MM.1S (cell line): ENCODE results near the gene TRMT1L.

Experiments used
- DNase-seq: peaks from one replicate; pipeline ENCODE4 v3.0.0-alpha.2; 2015
- H2AFZ ChIP-seq: fragments of 300-600 bp; sonication (generic); 2 replicates; pipeline ENCODE4 v1.6.0; 2016; ENCODE audit warnings: antibody characterized with exemption, low read length
- H3F3A ChIP-seq: fragments of 300-600 bp; sonication (generic); 2 replicates; pipeline ENCODE4 v1.6.1; 2016; ENCODE audit warnings: mild to moderate bottlenecking, antibody characterized with exemption, low read length, moderate library complexity, mixed read lengths; ENCODE audit not compliant: insufficient read depth
- H3K27ac ChIP-seq: fragments of 300-600 bp; sonication (generic); 2 replicates; pipeline ENCODE4 v1.5.1; 2016; ENCODE audit warnings: mild to moderate bottlenecking, low read length
- H3K27me3 ChIP-seq: fragments of 300-600 bp; sonication (generic); replicated peaks from 2 replicates; pipeline ENCODE4 v1.6.0; 2016; ENCODE audit warnings: low read length; ENCODE audit not compliant: insufficient read depth
- H3K36me3 ChIP-seq: fragments of 300-600 bp; sonication (generic); replicated peaks from 2 replicates; pipeline ENCODE4 v1.6.1; 2016; ENCODE audit warnings: mild to moderate bottlenecking, low read length, mixed read lengths; ENCODE audit not compliant: insufficient read depth
- H3K4me1 ChIP-seq: fragments of 300-600 bp; sonication (generic); 2 replicates; pipeline ENCODE4 v1.6.1; 2016; ENCODE audit warnings: low read length, mixed read lengths
- H3K4me2 ChIP-seq: fragments of 300-600 bp; sonication (generic); 2 replicates; pipeline ENCODE4 v1.6.0; 2016; ENCODE audit warnings: low read depth, low read length
- H3K4me3 ChIP-seq: fragments of 300-600 bp; sonication (generic); 2 replicates; pipeline ENCODE4 v1.5.1; 2016; ENCODE audit warnings: low read length, mixed read lengths
- H3K79me2 ChIP-seq: fragments of 300-600 bp; sonication (generic); 2 replicates; pipeline ENCODE4 v1.6.1; 2016; ENCODE audit warnings: mixed run types, low read length, mixed read lengths
- H3K9ac ChIP-seq: fragments of 300-600 bp; sonication (generic); 2 replicates; pipeline ENCODE4 v1.6.1; 2016; ENCODE audit warnings: low read length, mixed read lengths
- H3K9me2 ChIP-seq: fragments of 300-600 bp; sonication (generic); replicated peaks from 2 replicates; pipeline ENCODE4 v1.6.1; 2016; ENCODE audit warnings: mild to moderate bottlenecking, low read length, mixed read lengths; ENCODE audit not compliant: insufficient read depth
- H3K9me3 ChIP-seq: fragments of 300-600 bp; sonication (generic); replicated peaks from 2 replicates; pipeline ENCODE4 v1.6.1; 2016; ENCODE audit warnings: mild to moderate bottlenecking, low read length, mixed read lengths; ENCODE audit not compliant: insufficient read depth
- H4K20me1 ChIP-seq: fragments of 300-600 bp; sonication (generic); 2 replicates; pipeline ENCODE4 v1.6.1; 2016; ENCODE audit warnings: mild to moderate bottlenecking, low read length, moderate library complexity, mixed read lengths; ENCODE audit not compliant: insufficient read depth
- EZH2 ChIP-seq: fragments of 300-600 bp; sonication (generic); optimal IDR thresholded peaks from 2 replicates; pipeline ENCODE3; 2017; ENCODE audit warnings: low read depth, mild to moderate bottlenecking, antibody characterized with exemption, low read length, mixed read lengths
- EZH2phosphoT487 ChIP-seq: fragments of 300-600 bp; sonication (generic); IDR thresholded peaks from 2 replicates; pipeline ENCODE4 v1.6.1; 2018; ENCODE audit warnings: antibody characterized with exemption, low read length
- TF ChIP-seq, protein P1 (sequence below): fragments of 300-600 bp; sonication (generic); IDR thresholded peaks from 2 replicates; pipeline ENCODE4 v1.5.1; 2016; ENCODE audit warnings: antibody characterized with exemption, low read length, mixed read lengths

TRMT1L gene

DNA sequence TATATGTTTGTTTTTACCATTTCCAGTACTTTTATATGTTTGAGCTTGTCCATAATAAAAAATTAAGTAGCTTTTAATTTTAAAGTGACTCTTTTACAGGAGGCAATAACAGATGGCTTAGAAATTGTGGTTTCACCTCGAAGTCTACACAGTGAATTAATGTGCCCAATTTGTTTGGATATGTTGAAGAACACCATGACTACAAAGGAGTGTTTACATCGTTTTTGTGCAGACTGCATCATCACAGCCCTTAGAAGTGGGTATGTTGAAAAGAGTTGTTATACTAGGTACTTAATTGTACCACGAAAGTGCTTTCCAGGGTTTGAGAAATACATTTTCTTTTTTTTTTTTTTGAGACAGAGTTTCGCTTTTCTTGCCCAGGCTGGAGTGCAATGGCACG lies 65.3 kb downstream of the TRMT1L start:
- Histone ChIP-seq H3K9ac (no peak overlapping the region), H3K36me3 (no peaks in the 10 kb centered on the region), H3K9me3 (no peaks in the 10 kb centered on the region), H3K27me3 (no peaks in the 10 kb centered on the region), H3K79me2 (no peaks in the 10 kb centered on the region), H3K4me2 (no peak overlapping the region), H3K27ac (no peak overlapping the region), H3K9me2 (no peaks in the 10 kb centered on the region), H3K4me3 (no peak overlapping the region), H2AFZ (no peak overlapping the region), H3F3A (no peaks in the 10 kb centered on the region), H3K4me1 (no peaks in the 10 kb centered on the region), H4K20me1 (no peaks in the 10 kb centered on the region)
- no peak for DNase-seq
- TF ChIP-seq EZH2phosphoT487 (no peak), EZH2 (no peak)
- TF ChIP-seq, protein P1, sequence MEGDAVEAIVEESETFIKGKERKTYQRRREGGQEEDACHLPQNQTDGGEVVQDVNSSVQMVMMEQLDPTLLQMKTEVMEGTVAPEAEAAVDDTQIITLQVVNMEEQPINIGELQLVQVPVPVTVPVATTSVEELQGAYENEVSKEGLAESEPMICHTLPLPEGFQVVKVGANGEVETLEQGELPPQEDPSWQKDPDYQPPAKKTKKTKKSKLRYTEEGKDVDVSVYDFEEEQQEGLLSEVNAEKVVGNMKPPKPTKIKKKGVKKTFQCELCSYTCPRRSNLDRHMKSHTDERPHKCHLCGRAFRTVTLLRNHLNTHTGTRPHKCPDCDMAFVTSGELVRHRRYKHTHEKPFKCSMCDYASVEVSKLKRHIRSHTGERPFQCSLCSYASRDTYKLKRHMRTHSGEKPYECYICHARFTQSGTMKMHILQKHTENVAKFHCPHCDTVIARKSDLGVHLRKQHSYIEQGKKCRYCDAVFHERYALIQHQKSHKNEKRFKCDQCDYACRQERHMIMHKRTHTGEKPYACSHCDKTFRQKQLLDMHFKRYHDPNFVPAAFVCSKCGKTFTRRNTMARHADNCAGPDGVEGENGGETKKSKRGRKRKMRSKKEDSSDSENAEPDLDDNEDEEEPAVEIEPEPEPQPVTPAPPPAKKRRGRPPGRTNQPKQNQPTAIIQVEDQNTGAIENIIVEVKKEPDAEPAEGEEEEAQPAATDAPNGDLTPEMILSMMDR, result no peak

DNA sequence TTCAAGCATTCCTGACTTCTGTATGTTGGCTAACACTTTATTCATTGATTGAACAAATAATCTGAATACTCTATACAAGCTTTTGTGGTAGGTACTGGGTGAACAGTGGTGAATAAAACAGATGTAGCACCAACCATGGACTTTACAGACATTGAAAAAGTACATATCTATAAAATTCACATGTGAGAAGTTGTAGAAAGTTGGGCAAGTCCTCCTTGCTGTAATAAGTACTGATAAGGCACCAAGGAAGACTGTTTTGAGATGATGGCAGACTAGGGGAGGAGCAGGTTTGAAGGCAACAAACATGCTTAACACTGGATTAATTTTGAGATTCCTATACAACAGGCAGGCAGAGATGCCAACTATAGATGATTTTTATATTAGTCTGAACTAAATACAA lies 69.0 kb downstream of the TRMT1L start:
- H3K79me2 ChIP-seq, result no peaks in the 10 kb centered on the region

DNA sequence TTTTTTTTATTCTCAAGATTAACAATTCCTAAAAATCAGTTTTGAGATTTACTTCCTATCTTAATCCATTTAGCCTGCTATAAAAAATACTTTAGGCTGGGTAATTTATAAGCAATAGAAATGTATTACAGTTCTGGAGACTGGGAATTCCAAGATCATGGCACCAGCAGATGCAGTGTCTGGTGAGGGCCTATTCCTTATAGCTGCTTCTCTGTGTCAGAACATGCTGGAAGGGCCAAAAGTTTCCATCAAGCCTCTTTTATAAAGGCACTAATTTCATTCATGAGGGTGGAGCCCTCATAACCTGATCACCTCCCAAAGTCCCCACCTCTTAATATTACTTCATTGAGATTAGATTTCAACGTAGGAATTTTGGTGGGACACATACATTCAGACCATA lies 69.7 kb downstream of the TRMT1L start:
- Histone ChIP-seq H3K27me3 (no peaks in the 10 kb centered on the region), H3K9ac (no peak overlapping the region), H4K20me1 (no peaks in the 10 kb centered on the region), H3K9me2 (no peaks in the 10 kb centered on the region), H3K4me2 (no peak overlapping the region), H3F3A (no peaks in the 10 kb centered on the region), H3K4me1 (no peaks in the 10 kb centered on the region), H3K9me3 (no peaks in the 10 kb centered on the region), H3K27ac (no peak overlapping the region), H3K4me3 (no peak overlapping the region), H3K79me2 (no peaks in the 10 kb centered on the region), H3K36me3 (no peaks in the 10 kb centered on the region), H2AFZ (no peak overlapping the region)
- no peak for DNase-seq
- TF ChIP-seq, protein P1, result no peak
- no peak for TF ChIP-seq EZH2
- no peak for TF ChIP-seq EZH2phosphoT487

More for the DNA sequence above, 69.0 kb downstream of the TRMT1L start:
- Histone ChIP-seq H2AFZ (no peak overlapping the region), H3K4me1 (no peaks in the 10 kb centered on the region), H3K4me3 (no peak overlapping the region), H3F3A (no peaks in the 10 kb centered on the region), H3K27me3 (no peaks in the 10 kb centered on the region), H3K9me3 (no peaks in the 10 kb centered on the region), H3K9ac (no peak overlapping the region), H3K9me2 (no peaks in the 10 kb centered on the region), H3K4me2 (no peak overlapping the region), H3K36me3 (no peaks in the 10 kb centered on the region), H3K27ac (no peak overlapping the region), H4K20me1 (no peaks in the 10 kb centered on the region)
- no peak for TF ChIP-seq EZH2phosphoT487
- no peak for TF ChIP-seq EZH2
- TF ChIP-seq, protein P1, result no peak
- no peak for DNase-seq
